ENCODE results near the gene UNC5C.

The UNC5C gene

DNA sequence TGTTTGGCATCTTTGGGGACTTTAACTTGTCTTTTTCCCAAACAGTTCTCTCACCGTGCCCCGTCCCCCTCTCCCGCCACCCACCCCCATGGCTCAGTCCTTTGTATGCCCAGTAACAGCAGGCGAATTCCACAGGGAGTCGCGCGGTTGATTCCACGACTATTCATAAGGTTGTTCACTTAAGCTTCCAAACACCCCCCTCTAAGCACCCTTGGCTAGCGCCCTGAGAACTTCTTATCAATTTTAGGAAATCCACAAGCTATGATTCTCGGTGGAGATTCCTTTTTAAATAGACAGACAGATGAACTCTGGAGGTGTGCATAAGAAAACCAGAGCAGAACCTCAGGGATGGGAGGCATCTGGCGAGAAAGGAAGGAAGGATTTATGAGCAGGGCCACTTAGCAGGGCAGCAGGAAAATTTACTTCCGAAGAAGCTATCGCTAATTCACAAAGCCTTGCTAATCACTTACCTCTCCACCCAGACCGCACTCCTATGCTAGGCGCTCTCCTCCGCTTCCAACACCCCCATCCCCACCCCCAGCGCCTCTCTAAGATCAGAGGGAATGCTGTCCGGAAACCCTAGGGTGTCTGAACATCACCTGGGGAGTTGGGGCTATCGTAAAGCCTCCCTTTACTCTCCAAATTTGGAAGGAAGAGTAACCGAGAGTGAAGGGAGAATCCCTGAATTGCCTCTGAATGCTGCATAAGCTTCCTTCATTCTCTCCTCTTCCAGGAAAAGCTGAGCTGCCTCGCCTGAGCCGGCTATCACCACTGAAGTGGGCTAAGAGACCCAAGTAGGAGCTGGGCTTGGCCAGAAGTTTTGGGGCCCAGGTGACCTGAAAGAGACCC lies 1.7 kb downstream of the UNC5C start:
- no peak for DNase-seq (ENCODE audit: low read depth)

DNA sequence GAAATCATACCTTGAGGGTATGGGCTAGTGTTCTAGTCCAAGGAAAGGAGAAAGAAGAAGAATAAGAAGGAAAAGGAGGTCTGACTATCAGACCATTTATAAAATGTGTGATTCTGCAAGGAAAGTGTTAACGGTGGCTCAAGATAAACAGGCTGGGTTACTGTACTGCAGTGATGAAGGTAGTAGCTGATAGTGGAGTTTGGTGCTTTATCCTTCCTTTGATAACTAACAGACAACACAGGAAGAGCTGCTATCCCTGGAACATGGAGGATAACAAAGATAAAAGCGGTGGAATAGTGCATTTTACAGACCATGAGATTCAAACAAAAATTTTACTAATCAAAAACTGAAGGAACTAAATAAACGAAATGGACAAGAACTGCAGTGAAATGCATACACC lies 2.6 kb downstream of the UNC5C start:
- DNase-seq (ENCODE audit: low read depth), result no peak

DNA sequence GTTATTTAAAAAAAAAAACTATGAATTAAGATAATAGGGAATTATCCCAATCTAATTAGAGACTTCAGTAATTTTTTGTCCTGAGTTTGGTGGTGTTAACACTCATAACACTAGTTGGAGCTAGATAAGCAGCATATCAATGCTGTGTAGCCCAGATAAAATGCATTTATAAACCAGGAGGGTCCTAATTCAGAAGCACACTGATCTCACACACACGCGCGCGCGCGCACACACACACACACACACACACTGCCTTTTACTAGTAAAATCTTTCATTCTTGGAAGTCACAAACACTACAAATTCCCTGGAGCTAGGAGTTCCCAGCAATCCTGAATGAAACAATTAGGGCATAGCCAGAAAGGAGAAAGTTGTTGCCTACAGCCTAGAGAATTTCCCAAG lies 3.2 kb downstream of the UNC5C start:
- no peak for DNase-seq (ENCODE audit: low read depth)

DNA sequence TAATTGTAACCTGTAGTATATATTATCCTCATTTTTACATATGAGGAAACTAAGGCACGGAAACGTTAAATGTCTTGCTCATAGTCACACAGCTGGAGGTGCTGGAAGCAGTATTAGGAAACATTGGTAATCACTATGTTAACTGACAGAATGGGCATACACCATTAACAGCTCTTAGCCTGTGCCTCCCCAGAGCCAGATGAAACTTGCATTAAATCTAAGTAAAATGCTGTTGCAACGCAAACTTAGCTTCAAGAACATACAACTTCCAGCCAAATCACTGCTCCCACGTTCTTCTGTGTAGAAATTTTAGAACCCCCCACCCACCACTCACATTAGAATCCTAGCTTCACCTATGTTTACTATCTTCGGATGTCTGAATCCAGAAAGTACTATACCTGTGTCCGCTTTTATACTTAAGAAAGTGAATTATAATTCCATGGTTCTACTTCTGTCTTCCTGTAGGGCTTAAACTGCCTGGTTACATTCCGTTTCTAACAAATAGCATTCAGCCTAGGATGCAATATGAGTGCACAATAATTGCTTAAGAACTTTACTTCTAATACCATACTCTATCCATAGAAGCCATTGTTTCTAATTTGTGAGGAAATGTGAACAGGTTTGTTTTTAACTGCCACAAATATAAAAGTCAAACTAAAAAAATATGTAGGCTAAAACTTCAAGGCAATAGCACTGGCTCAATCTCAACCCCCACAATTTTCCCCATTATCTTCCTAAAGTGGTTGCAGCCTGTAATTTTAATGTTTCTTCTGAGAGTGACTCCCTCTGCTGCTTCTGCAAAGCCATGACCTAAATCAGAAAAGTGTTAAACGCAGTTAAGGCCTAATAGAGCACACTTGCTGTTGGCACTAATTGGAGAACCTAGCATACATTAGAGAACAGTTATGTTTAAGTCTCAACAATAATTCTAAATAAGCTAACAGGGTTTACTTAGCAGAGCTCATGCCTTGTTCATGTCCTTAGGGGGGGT lies 4.4 kb downstream of the UNC5C start:
- no peak for DNase-seq (ENCODE audit: low read depth)

GRCh38 chr4:95541889-95542607 lies 6.7 kb downstream of the UNC5C start:
- DNase-seq (ENCODE audit: low read depth), result no peak

DNA sequence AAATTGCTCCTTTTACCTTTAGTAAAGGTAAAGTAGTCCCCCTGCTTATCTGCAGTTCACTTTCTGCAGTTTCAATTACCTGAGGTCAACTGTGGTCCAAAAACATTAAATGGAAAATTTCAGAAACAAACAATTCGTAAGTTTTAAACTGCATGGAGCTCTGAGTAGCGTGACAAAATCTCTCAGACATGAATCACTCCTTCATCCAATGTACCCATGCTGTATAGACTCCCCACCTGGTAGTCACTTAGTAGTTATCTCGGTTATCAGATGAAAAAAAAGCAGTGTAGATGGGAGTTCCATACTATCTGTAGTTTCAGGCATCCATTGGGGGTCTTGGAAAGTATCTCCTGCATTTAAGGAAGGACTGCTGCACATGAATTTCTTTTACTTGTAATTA lies 7.7 kb downstream of the UNC5C start:
- DNase-seq (ENCODE audit: low read depth), result no peak

GRCh38 chr4:95540227-95540626 lies 8.5 kb downstream of the UNC5C start:
- DNase-seq (ENCODE audit: low read depth), result no peak

- DNase-seq (ENCODE audit: low read depth), result no peak
Observed at GRCh38 chr4:95539106-95539505, 9.7 kb downstream of the UNC5C start.

- no peak for DNase-seq (ENCODE audit: low read depth)
Observed at GRCh38 chr4:95537863-95538488, 10.8 kb downstream of the UNC5C start.

DNA sequence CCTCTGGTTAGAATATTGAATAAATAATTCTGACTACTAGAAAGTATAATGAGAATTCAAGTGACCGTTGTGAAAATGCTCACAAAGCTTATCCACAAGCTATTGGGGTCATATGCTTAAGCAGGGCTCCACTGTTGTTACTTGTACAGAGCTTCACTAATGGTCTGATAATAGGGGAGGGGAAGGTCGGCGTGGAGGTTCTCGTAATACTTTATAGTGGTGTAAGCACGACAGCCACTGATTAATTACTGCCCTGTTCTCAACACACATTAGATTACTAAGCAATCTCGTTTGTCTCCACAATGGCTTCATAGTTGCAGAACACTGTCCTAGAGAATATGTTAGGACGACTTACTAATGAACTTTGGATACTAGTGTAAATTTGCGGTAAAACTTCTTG lies 11.6 kb downstream of the UNC5C start:
- DNase-seq (ENCODE audit: low read depth), result no peak

GRCh38 chr4:95536650-95537049 lies 12.1 kb downstream of the UNC5C start:
- no peak for DNase-seq (ENCODE audit: low read depth)

DNA sequence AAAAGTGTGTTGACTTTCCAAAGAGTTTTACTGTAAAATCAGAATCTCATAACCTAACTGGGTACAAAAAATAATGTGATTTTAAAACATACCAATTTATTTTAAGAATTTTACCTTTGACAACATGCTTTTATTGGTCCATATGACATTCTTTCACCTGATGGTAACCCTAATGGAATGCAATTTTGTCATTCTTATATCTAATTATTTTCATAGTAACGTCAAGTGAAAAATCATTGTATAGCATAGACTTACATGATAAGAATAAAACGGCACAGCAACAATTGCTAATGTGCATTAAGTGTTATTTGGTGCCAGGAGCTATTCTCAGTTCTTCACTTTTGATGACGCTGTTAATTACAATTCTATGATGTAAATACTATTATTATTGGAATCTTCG lies 13.6 kb downstream of the UNC5C start:
- DNase-seq (ENCODE audit: low read depth), result no peak

- DNase-seq (ENCODE audit: low read depth), result no peak
Observed at GRCh38 chr4:95534032-95534431, 14.7 kb downstream of the UNC5C start.

- DNase-seq (ENCODE audit: low read depth), result no peak
Observed at GRCh38 chr4:95533254-95533653, 15.5 kb downstream of the UNC5C start.

DNA sequence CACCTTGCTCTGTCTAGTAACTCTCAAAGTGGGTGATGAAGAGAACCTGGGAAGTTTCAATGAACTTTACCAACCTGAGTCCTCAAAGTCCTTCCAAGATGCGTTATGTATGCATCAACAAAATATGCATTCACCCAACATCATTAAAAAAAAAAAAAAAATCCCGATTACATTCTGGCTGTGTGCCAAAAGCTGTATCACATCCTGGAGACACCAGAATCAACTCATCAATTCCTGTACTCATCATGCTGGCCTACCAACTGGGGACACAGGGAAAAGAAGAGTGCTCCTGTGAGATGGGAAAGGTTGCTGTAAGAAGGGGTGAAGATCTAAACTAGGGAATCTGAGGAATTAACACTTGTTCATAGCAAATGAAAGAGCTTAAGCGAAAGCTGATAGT lies 16.5 kb downstream of the UNC5C start:
- DNase-seq (ENCODE audit: low read depth), result no peak

DNA sequence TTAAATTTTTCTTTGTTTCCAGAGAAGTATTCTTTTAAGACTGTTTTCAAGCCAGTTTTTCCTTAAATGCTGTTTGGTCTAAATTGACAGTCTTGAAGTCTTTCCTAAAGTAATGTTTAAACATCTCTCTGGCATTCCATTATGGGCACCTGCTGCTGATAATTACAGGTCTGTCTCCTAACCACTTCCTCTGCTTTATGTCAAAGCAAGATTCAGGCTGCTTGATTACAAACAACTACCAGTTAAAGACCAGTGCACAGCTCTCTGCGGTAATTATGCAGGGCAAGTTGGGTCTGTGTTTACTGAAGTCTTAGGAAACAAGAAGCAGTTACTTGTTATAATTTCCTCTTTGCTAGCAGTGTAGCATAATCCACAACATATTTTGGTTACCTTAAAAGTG lies 17.6 kb downstream of the UNC5C start:
- no peak for DNase-seq (ENCODE audit: low read depth)

DNA sequence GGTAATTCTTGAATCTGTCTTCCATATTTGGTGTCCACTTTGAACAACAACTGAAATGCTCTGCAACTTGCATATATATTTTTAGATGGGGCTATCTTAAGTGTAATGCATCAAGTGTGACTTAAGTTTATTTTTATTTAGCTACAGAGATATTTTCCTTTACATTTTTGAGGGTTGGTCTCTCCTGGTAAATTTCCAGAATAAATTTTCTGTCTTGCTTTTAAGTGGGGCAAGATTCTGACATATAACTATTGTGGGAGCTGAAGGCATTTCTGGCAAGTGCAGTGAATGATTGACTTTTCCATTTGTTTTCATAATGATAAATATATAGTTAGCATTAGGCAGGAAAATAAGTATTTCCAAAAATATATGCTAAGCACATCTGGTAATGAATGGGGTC lies 18.8 kb downstream of the UNC5C start:
- DNase-seq (ENCODE audit: low read depth), result no peak

DNA sequence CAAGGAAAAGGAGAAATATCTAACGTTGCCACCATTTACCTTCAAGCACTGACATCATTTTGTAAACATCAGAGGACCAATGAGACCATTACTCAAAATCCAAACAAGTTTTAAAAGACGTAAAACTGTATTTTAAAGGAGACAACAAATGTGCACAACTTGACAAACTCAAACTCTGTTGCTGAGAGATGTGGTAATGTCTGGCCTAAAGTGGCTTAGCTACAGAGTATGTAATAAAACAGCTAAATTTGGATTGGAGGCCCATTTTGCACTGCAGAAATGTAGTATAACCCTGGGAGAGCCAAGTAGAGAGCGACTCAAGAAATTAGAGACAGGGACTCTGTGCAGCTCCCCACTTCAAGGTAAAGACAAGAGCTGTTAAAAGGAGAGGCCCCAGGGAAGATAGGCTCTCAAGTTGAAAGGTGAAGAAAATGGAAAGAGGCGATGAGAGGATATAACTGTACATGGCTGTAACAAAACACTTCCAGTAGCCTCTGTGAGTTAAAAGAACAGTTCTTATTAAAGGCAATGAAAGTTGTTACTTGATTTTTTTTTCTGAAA lies 20.3 kb downstream of the UNC5C start:
- no peak for DNase-seq (ENCODE audit: low read depth)

DNA sequence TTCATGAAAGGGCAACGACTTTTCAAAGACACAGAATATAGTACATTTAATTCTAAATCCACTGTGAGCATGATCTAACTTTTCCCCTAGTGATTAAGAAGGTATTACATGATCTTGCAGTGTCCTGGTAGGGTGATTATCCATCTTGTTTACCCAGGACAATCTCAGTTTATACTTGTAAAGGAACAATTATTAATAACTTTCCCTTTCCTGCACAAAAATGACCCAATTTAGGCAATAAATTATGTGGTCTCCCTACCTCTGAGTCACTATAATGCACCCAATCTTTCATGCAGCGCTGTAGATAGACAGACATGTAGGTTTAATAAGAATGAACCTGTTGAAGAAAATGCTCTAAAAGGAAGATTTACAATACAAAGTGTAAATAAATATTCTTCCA lies 22.7 kb downstream of the UNC5C start:
- no peak for DNase-seq (ENCODE audit: low read depth)

GRCh38 chr4:95524729-95525128 lies 24.0 kb downstream of the UNC5C start:
- no peak for DNase-seq (ENCODE audit: low read depth)

- DNase-seq (ENCODE audit: low read depth), result no peak
Observed at GRCh38 chr4:95524184-95524583, 24.6 kb downstream of the UNC5C start.

Data from activated T-cell treated with anti-CD3 and anti-CD28 coated beads for 24 hours (primary cell).